HG03060 (cell line): ENCODE data around the gene ADGRG3.

Experiments
- ATAC-seq: cut with Tn5 transposase; IDR thresholded peaks from one replicate; pipeline ENCODE4 v1.9.1; 2021; ENCODE audit warnings: low read depth, moderate number of reproducible peaks; ENCODE audit not compliant: unreplicated experiment

ADGRG3 gene

DNA sequence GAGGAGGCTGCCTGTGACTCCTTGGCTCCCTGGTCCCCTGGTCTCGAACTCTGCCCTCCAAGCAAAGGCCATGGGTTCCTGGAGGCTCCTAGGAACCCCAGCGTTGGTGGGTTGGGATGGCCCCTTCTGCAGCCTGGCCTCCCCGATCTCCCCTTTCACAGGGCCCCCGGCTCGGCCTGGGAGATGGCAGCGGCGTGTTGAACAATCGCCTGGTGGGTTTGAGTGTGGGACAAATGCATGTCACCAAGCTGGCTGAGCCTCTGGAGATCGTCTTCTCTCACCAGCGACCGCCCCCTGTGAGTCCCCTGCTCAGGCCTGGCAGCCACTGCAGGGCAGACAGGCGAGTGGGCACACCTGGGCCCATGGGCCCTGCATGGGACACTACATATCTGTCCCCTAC, 10.9 kb downstream of the ADGRG3 start:
- no peak for ATAC-seq

DNA sequence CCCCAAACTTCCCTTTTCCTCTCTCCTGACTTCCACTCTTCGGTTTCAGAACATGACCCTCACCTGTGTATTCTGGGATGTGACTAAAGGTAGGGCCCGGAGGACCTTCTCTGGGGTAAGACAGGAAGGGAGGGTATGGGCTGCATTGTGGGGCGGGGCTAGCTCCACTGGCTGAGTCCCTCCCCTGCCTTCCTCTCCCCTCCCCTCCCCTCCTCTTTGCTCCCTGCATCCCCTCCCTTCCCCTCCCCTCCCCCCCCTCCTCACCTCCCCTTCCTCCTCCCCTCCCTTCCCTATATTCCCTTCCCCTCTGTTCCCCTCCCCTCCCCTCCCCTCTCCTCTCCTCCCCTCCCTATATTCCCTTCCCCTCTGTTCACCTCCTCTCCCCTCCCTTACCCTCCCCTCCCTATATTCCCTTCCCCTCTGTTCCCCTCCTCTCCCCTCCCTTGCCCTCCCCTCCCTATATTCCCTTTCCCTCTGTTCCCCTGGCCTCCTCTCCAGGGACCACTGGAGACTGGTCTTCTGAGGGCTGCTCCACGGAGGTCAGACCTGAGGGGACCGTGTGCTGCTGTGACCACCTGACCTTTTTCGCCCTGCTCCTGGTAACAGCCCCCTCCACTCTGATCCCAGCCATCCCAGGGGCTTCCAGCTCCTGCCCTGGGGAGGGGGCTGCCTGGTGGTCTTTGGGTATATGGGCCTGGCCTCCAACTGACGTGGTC, 11.8 kb downstream of the ADGRG3 start:
- no peak for ATAC-seq

- ATAC-seq, result no peak
Observed at GRCh38 chr16:57680842-57681375, 12.8 kb downstream of the ADGRG3 start.

GRCh38 chr16:57681950-57682728, 14.0 kb downstream of the ADGRG3 start:
- ATAC-seq, result no peak

- ATAC-seq, result no peak
Observed at GRCh38 chr16:57682809-57683635, 14.9 kb downstream of the ADGRG3 start.

GRCh38 chr16:57683636-57684545, 15.8 kb downstream of the ADGRG3 start:
- ATAC-seq, result no peak

DNA sequence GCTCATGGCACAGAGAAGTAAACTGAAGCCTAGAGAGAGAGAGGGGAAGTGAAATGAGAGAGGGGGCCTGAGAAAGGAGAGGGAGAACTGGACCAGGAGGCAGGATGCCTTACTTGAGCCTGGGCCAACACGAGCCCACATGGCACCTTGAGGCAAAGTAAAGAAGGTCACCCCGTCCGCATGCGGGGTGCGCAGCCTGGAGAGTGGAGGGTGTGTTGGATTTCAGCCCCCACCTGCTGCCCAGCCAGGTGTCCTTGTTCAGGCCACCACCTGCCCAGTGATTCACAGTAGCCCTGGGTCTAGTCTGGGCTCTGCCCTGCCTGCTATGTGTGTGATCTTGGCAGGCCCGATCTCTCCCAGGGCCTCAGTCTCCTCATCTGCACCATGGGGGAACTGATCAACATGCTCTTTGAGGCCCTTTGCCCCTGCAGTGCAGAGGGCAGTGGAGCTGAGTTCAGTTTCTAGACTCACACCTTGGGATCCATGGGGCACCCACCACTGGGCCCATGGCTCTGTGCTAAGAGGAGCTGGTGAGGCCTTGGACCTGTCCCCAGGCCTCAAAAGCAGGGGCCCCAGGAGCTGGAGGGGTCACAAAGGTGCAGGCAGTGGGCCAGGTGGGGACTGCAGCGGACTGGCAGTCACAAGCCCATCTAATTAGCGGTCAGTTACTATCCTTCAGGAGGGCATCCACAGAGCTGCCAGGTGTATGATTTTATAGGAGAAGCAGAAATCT, 16.7 kb downstream of the ADGRG3 start:
- ATAC-seq, result no peak

DNA sequence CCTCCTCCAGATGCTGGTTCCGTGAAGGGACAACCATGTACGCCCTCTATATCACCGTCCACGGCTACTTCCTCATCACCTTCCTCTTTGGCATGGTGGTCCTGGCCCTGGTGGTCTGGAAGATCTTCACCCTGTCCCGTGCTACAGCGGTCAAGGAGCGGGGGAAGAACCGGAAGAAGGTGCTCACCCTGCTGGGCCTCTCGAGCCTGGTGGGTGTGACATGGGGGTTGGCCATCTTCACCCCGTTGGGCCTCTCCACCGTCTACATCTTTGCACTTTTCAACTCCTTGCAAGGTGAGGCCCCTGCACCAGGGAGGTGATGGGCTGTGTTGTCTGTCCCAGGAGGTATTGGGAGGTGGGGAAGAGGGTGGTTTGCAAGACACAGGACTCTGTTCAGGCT, 17.5 kb downstream of the ADGRG3 start:
- ATAC-seq, result no peak

GRCh38 chr16:57686577-57686976, 18.5 kb downstream of the ADGRG3 start:
- no peak for ATAC-seq

DNA sequence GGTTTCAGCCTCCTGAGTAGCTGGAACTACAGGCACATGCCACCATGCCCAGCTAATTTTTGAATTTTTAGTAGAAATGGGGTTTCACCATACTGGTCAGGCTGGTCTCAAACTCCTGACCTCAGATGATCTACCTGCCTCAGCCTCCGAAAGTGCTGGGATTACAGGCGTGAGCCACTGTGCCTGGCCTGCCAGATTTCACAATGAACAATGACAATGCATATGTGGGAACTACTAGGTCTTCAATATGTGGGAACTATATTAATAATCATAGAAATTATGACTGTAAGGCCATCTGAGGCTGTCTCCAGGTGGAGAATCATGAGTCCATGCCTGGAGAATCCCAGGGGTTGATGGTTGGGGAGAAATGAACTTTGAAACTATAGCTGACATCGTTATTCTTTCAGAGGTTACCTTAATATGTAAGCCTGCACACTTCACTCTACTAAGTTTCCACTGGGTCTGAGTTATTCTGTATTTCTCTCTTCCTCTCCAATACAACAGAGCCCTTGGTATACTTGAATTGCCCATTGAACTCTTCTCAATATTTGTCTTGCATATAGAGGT, 19.3 kb downstream of the ADGRG3 start:
- no peak for ATAC-seq

DNA sequence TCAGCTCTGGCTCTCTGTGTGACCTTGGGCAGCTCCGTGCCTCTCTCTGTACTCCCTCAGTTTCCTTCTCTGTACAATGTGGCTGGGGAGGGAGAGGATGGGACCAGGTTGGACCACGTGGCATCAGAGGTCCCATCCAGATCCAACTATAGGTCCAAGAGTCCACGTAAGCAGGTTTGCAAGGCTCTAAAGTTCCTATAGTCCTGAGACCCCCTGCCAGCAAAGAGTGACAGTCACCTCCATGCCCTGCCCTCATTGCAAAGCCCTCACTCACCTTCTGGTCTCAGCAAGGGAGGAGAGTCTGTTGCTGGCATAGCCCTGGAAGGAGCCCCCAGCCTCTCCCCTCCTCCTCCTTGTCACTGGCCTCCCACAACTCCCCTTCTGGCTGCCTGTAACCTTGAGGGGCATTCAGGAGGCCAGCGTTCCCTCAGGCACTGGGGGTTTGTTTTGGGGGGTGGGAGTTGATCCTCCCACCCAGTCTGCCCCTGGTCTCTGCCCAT, 20.4 kb downstream of the ADGRG3 start:
- no peak for ATAC-seq

GRCh38 chr16:57688987-57689761, 21.1 kb downstream of the ADGRG3 start:
- ATAC-seq, result no peak

- no peak for ATAC-seq
Observed at GRCh38 chr16:57689762-57690558, 21.9 kb downstream of the ADGRG3 start.

GRCh38 chr16:57690782-57691471, 22.8 kb downstream of the ADGRG3 start:
- no peak for ATAC-seq

DNA sequence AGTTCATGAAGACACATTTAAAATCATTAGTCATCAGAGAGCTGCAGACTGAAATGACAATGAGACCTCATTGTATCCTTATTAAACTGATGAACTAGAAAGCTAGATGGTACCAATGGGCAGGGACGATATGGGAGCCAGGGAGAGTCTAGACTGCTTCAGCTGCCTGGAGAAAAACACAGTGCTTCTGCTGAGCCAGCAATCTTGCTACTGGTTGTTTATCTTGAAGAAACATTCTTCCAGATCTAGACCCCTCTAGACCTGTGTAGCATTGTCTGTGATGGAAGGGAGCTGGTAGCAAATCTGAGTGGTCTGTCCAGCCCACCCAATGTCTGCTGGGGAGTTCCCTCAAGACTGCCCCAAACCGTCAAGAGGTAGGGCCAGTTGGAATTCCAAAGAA, 24.5 kb downstream of the ADGRG3 start:
- ATAC-seq, result no peak

GRCh38 chr16:57693550-57693949, 25.4 kb downstream of the ADGRG3 start:
- no peak for ATAC-seq
